Aorta (tissue), 5 donors: ENCODE data around the gene TRIM27. TPM values are rescaled to one million over a fixed set of nuclear protein-coding genes. Genes with fewer than 3 reads are reported as not detected.
"Not testable (repeated sequence)": the region's sequence is repeated elsewhere in the genome, so short reads cannot be mapped to it uniquely, and the experiment has no call there.

ENCODE experiments used
- ATAC-seq: fragments of 200-7000 bp; cut with Tn5 transposase; one replicate; pipeline ENCODE4 v1.9.1; 2022; ENCODE audit warnings: moderate library complexity; ENCODE audit not compliant: low FRiP score
- DNase-seq, 2 donors: peaks; one replicate each; pipeline ENCODE4 v3.0.0-alpha.2; 2020
- H3K27ac ChIP-seq, 2 donors: one replicate each; pipeline ENCODE4 v1.5.1; 2013; ENCODE audit warnings: low read length in 2 of 2, mild to moderate bottlenecking in 2 of 2, moderate library complexity in 2 of 2, control low read depth in 1 of 2, inconsistent platforms in 1 of 2, low read depth in 1 of 2
- H3K27me3 ChIP-seq, 2 donors: one replicate each; pipeline ENCODE4 v1.6.1; 2013; ENCODE audit warnings: control low read depth in 1 of 2, low read length in 1 of 2, mild to moderate bottlenecking in 1 of 2, moderate library complexity in 1 of 2; ENCODE audit not compliant: insufficient read depth in 2 of 2, control insufficient read depth in 1 of 2
- H3K36me3 ChIP-seq, 2 donors: one replicate each; pipeline ENCODE4 v1.6.1; 2013; ENCODE audit warnings: control low read depth in 1 of 2, low read length in 1 of 2, mild to moderate bottlenecking in 1 of 2; ENCODE audit not compliant: insufficient read depth in 2 of 2, control insufficient read depth in 1 of 2
- H3K4me1 ChIP-seq, 2 donors: one replicate each; pipeline ENCODE4 v1.6.1; 2013; ENCODE audit warnings: low read length in 2 of 2, control low read depth in 1 of 2, mild to moderate bottlenecking in 1 of 2, moderate library complexity in 1 of 2; ENCODE audit not compliant: insufficient read depth in 2 of 2, control insufficient read depth in 1 of 2
- H3K4me3 ChIP-seq, 2 donors: one replicate each; pipeline ENCODE4 v1.5.1; 2013; ENCODE audit warnings: low read length in 2 of 2, control low read depth in 1 of 2, mild to moderate bottlenecking in 1 of 2
- H3K9me3 ChIP-seq: one replicate; pipeline ENCODE4 v1.6.1; 2013; ENCODE audit warnings: mild to moderate bottlenecking, low read length; ENCODE audit not compliant: control insufficient read depth
- WGBS, 2 donors: extraction: QIAGEN DNeasy Blood & Tissue Kit; methylation state at CpG; one replicate each; pipeline ENCODE4 v1.1.7; 2013; 5-methylcytosine and 5-hydroxymethylcytosine counted together
- intact Hi-C, 2 donors: fragments of 100-400 bp; cut with DNase I; formaldehyde crosslinking; loops; one replicate each; pipeline versions ENCODE4 v1.14.2 to v1.15.0; 2022
- polyA plus RNA-seq, 2 donors: library from polyadenylated mRNA; stranded (reverse); fragments of 200-250 nt; gene quantifications; one replicate each; pipeline ENCODE4 v1.2.3, GENCODE V29; 2013
- total RNA-seq, 2 donors: library from RNA; stranded (reverse); fragmentation: NEBNext Ultra II Directional; extraction: Animal tissue kit (Norgen Biotek cat#: 25700); gene quantifications; one replicate each; pipeline ENCODE4 v1.2.1, GENCODE V29; 2021
- donor health status: healthy with polysubstance abuse.
- donor health status: Bipolar disorder and iron deficiency.
- donor health status: DM: no; HTN: no; CAD: no.
- donor health status: DM: no; HTN: no; CAD: no.
- donor health status: DM: yes; HTN: yes; CAD: no.

TRIM27 gene
- total and polyA plus RNA-seq, 4 donors, result 19.3 to 56.0 (median 40.4) TPM

DNA sequence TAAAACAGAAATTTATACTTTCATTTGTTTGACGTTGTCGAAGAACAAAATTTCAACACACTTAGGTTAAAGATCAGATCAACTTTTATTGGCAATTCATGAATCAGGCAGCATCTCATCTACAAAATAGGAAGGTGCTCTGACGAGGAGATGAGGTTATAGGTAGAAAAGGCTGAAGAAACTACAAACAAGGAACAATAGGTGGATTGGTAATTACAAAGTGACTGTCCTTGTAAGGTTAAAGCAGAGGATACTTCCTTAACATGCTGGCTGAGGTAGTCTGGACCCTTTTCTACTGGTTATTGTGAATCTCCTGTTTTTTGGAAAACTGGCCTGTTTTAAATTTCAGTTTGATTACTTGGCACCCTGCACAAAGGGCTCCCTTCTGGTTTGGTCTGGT lies 32.5 kb upstream of the TRIM27 start:
- no peak overlapping the region for H3K27ac ChIP-seq
- WGBS, 2 donors, result 84 to 87% methylated on average over 3 of the region's 3 CpGs
- intact Hi-C loops, result no loop called here
- DNase-seq (no peak), ATAC-seq (no peak)
- H3K36me3 ChIP-seq, result no peaks in the 10 kb centered on the region
- no peak overlapping the region for H3K4me3 ChIP-seq
- H3K9me3 ChIP-seq, result peaks cover 2% of the 10 kb centered on the region
- H3K27me3 ChIP-seq, result peaks cover 0 to 2% of the 10 kb centered on the region in 2 donors
- H3K4me1 ChIP-seq, result no peaks in the 10 kb centered on the region

DNA sequence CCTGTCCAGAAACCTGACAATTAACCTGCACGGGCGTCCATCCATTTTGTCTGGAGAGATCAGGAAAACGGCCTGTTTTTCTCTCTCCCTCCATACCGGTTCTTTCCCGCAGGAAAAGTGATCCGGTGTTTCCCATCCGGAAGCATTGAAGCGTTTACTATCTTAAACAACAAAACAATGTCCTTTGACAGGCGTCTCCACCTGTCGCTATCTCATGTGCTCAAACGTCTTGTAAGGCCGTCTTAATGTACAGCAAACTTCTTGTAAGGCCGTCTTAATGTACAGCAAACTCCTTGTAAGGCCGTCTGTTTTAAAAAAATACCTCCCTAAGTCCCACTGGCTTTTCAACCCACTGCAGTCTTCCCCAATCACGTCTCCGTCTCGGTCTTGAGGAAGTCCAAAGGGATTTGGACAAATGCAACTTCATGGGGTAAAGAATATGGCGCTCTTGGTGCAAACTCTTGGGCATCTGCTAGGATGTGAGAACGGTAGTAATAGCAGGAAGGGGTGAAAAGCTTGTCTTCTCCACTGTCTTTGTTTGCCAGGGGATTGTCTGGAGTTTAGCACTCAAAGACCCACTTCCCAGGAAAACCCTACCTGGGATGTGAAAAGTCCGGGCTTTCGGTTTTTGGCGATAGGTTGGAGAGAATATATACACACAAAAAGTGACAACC lies 29.9 kb upstream of the TRIM27 start:
- ATAC-seq (no peak), DNase-seq (no peak)
- Histone ChIP-seq H3K9me3 (peaks cover 2% of the 10 kb centered on the region), H3K27ac (no peak overlapping the region), H3K4me3 (no peak overlapping the region), H3K27me3 (peaks cover 0 to 2% of the 10 kb centered on the region in 2 donors), H3K36me3 (no peaks in the 10 kb centered on the region), H3K4me1 (no peaks in the 10 kb centered on the region)
- 3 to 4% methylated on average over 22 of the region's 22 CpGs for WGBS, 2 donors
- intact Hi-C loops, result no loop called here

DNA sequence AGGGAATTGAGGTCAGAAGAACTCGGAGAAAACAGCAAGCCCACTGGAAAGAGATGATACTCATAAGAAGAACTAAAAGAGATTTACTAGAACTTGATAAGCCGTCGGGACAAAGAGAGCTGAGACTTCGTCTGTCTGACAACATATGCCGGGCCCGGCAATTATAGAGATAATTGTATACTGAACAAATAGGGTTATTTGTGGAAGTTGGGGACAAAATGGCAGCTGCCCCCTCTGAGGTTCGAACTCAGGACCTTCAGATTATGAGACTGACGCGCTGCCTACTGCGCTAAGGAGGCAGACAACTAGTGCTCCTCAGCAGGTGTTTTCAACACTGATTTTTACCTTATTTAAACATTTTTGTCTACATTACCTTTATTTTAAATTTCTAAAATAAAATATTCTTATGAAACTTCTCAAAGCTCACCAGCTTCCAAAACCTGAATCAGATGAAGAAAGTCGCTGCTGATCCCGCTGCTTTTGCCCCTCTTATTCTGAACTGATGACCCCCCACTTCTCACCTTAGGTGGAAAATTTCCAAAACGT lies 29.3 kb upstream of the TRIM27 start:
- Histone ChIP-seq H3K27me3 (peaks cover 0 to 2% of the 10 kb centered on the region in 2 donors), H3K4me1 (no peaks in the 10 kb centered on the region), H3K36me3 (no peaks in the 10 kb centered on the region), H3K9me3 (peaks cover 2% of the 10 kb centered on the region), H3K4me3 (no peak overlapping the region), H3K27ac (no peak overlapping the region)
- intact Hi-C loops, result no loop called here
- WGBS, 2 donors, result 17 to 19% methylated on average over 13 of the region's 13 CpGs
- ATAC-seq, result no peak
- no peak for DNase-seq

GRCh38 chr6:28949656-28950195 lies 25.9 kb upstream of the TRIM27 start:
- H3K36me3 ChIP-seq, H3K27me3 ChIP-seq, DNase-seq, H3K4me3 ChIP-seq, H3K9me3 ChIP-seq, H3K27ac ChIP-seq, H3K4me1 ChIP-seq, intact Hi-C loops, ATAC-seq: not testable (repeated sequence)
- WGBS, 2 donors, result 93 to 96% methylated on average over 32 to 41 of the region's 41 CpGs

DNA sequence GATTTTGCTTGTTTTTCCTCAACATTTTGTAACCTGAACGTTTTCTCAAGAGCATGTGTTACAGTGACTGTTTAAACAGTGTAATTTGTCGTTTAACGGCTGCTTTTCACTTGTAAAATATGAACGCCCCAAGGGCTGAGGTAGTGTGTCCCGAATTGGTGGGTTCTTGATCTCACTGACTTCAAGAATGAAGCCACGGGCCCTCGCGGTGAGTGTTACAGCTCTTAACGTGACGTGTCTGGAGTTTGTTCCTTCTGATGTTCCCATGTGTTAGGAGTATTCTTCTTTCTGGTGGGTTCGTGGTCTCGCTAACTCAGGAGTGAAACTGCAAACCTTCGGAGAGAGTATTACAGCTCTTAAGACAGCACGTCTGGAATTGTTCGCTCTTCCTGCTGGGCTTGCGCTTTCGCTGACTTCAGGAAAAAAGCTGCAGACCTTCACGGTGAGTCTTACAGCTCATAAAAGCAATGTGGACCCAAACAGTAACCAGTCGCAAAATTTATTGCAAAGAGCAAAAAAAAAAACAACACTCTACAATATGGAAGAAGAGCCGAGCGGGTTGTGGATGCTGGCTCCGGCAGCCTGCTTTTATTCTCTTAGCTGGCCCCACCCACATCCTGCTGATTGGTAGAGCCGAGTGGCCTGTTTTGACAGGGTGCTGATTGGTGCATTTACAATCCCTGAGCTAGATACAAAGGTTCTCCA lies 25.1 kb upstream of the TRIM27 start:
- WGBS, 2 donors, result 80 to 83% methylated on average over 23 of the region's 23 CpGs
- intact Hi-C loops, result no loop called here
- no peak for ATAC-seq

DNA sequence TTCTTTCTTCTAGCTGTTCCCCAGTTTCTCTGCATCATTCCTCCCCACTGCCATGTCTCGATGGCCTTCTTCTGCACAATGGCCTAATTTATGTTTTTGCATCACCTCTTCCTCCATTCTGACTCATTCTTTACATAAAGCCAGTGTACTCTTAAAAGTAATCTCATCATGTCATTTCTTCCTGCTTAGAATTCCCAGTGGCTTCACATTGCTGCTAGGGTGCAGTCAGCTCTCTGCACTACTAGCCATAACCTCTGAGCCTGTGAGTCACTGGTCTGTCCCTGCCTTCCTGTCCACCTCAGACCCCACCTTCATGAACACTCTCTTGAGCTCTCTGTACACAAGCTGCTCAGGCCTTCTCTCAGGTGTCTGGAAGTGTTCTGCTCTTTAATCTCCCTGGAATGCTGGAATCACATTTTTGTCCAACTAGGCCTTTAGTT lies 24.1 kb upstream of the TRIM27 start:
- 90 to 95% methylated on average over 1 of the region's 1 CpG for WGBS, 2 donors
- no peaks in the 10 kb centered on the region for H3K4me1 ChIP-seq
- H3K27me3 ChIP-seq, result no peaks in the 10 kb centered on the region
- intact Hi-C loops, result no loop called here
- ATAC-seq, result no peak
- no peak for DNase-seq
- H3K4me3 ChIP-seq, result no peak overlapping the region
- no peaks in the 10 kb centered on the region for H3K9me3 ChIP-seq
- H3K27ac ChIP-seq, result no peak overlapping the region
- no peaks in the 10 kb centered on the region for H3K36me3 ChIP-seq

More for the DNA sequence above, 25.1 kb upstream of the TRIM27 start:
- no peaks in the 10 kb centered on the region for H3K9me3 ChIP-seq
- no peak overlapping the region for H3K4me3 ChIP-seq
- no peaks in the 10 kb centered on the region for H3K36me3 ChIP-seq
- H3K4me1 ChIP-seq, result no peaks in the 10 kb centered on the region
- no peak for DNase-seq
- H3K27ac ChIP-seq, result no peak overlapping the region
- no peaks in the 10 kb centered on the region for H3K27me3 ChIP-seq

- no peaks in the 10 kb centered on the region for H3K4me1 ChIP-seq
- intact Hi-C loops, result no loop called here
- no peak overlapping the region for H3K4me3 ChIP-seq
- 75 to 77% methylated on average over 6 of the region's 6 CpGs for WGBS, 2 donors
- H3K27me3 ChIP-seq, result no peaks in the 10 kb centered on the region
- no peak overlapping the region for H3K27ac ChIP-seq
- H3K9me3 ChIP-seq, result no peaks in the 10 kb centered on the region
- no peak for ATAC-seq
- no peak for DNase-seq
- no peaks in the 10 kb centered on the region for H3K36me3 ChIP-seq
These were observed 23.4 kb upstream of the TRIM27 start for GRCh38 chr6:28947067-28947765.

DNA sequence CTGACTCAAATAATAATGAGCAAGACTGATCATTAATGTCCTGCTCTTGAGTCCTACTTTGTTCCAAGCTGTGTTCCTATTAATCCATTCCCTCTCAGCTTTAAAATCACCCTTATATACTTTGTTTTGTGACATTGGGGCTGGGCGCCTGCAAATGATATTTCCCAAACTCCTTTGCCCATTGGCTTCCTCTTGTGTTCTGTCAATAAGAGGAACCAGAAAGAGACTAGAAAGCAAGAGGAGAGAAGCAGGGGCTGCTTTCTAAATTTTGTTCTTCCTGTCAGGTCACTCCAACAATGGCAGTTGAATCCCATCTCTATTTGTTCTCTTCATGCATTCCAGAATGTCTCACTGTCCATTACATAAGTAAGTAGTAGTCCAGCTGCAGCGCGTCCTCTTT lies 21.6 kb upstream of the TRIM27 start:
- intact Hi-C loops, result loop anchor here in 1 of 2 donors (2.0 kb wide), 1 partner anchor 83 kb away; no protein-coding TSS in a partner anchor
- 86 to 93% methylated on average over 3 of the region's 3 CpGs for WGBS, 2 donors
- Histone ChIP-seq H3K36me3 (no peaks in the 10 kb centered on the region), H3K27me3 (no peaks in the 10 kb centered on the region), H3K4me3 (no peak overlapping the region), H3K4me1 (no peaks in the 10 kb centered on the region), H3K9me3 (no peaks in the 10 kb centered on the region), H3K27ac (no peak overlapping the region)
- ATAC-seq (no peak), DNase-seq (no peak)
